OCI-M2 (cell line): ENCODE measurements around the gene ADAMTS15.

ENCODE experiments used
- DNase-seq: peaks from one replicate; lab custom pipeline; 2025; ENCODE audit not compliant: unreplicated experiment; lab: John Stamatoyannopoulos, UW

The ADAMTS15 gene

GRCh38 chr11:130416906-130417305, 31.5 kb upstream of the ADAMTS15 start:
- DNase-seq: no peak

- DNase-seq: no peak
Observed at GRCh38 chr11:130418210-130418609, 30.2 kb upstream of the ADAMTS15 start.

DNA sequence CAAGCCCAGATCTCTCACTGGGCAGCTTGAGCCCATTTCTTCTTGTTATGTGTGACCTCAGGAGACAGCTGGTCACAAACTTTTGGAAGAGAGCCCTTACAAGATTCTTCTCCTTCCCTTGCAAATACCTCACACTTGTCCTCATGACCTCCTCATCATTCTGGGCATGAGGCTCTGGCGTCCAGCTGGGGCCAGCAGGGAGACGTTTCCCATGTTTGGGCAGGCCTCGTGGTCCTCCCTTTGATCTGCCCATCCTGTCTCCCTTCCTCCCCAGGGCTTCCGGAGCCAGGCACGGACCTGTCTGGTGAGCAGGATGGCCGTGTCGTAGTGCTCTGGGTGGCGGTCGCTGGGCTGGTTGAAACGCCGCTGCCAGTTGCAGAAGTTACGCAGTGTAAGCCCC, 29.7 kb upstream of the ADAMTS15 start:
- DNase-seq: no peak

DNA sequence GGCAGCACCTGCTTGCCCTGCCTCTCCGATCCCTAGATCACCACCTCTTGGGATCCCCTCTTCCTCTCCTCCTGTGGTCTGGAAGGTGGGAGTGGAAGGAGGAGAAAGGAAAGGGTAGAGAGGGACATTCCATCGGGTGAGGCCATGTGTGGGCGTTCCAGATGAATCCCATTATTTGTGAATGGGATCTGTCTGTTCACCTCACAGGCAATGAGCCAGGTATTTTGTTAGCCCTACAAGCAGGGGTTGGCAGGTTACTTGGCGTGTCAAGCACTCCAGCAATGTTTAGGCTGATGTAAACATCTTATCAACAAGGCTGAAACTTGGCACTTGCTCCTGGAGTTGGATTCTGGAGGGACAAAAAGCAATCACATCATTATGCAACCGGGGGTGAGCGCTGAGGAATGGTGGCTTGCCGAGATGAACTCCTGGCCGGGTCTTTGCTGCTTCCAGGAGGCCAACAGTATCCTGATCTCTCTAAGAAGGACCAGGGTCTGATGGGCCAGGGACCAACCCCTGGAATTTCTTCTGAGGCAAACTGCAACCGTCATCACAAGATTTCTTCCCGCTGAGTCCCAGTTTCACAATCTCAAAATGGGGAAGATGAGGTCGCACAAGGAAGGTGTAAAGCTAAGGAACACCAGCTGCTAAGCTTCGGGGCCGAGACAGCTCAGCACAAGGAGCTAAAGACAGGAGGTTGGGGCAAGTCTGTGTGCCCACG, 27.8 kb upstream of the ADAMTS15 start:
- DNase-seq: no peak

DNA sequence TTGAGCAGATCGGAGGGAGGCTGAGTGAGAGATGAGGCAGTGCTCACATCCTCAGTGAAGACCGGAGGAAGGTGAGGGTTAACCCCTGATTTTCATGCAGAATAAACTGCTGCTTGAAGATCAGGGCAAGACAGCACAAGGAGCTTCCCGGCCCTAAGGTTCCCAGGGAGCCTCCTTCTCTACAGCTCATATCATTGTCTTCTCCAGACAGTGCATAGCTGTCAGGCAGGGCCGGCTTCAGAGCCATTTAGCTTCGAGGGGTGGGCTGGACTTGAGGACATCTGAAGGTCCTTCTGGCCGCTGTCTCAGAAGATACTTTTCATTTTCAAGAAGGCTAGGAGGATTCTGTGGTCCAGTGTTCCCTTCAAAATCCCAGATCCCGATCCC, 27.3 kb upstream of the ADAMTS15 start:
- DNase-seq: no peak

- no peak for DNase-seq
Observed at GRCh38 chr11:130421697-130422096, 26.7 kb upstream of the ADAMTS15 start.

DNA sequence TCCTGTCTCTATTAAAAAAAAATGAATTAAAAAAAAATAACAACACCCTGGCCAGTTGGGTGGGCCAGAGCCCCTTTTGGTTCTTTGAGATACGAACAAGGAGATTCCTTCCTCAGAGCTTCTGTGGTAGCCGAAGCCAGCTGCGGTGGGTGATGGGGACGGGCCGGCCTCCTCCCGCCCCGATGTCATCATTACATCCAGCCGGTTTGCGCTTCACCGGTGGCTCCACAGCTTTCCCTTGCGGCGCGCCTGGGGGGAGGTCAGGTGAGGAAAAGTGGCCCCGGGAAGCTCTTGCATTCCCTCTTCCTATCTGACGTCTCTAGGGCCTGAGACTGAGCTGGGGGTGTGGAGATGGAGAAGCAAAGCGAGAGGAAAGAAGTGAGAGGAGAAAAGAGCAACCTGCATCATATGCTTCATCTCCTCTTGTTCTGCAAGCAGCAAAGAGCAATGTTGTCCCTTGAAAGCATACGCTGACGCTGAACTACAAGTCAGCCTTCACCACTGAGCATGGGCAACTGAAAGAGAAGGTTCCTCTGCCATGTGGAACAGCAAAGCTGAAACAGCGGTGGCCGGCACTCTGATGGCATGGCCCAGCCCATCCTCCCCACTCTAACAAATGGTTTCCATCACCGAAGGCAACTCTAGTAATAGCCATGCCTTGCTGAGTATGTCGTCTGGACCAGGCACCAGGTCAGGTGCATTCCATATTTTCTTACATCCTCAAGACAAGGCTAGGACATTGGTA, 26.0 kb upstream of the ADAMTS15 start:
- DNase-seq: no peak

DNA sequence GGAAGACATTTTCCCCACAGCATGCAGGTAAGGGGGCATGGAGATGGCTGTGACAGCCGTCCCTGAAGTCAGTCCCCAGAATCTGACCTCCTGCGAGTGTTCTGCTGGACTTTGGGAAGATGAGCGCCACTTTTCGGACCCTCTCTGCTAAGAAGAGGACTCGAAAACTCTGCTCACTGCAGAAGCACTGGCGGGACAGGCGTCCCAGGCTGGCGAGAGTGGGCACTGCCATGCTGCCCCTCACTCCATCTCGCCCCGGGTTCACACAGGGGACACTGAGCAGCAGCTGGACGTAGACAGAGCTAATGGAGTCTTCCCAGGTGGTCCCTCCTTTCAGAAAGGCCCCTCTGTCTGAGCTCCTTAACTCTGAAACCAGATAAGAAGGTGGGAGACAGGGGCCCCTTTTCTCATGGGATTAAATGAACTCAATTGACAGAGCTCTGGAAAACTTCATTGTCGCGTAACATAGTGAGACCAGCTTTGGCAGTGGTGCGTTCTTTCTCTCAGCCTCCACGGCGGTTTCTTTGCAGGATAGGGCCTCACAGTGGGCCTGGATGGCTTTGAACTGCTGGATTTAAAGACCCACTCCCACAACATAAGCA, 24.8 kb upstream of the ADAMTS15 start:
- DNase-seq: no peak

- no peak for DNase-seq
Observed at GRCh38 chr11:130424613-130425140, 23.8 kb upstream of the ADAMTS15 start.

GRCh38 chr11:130425156-130425555, 23.3 kb upstream of the ADAMTS15 start:
- no peak for DNase-seq

DNA sequence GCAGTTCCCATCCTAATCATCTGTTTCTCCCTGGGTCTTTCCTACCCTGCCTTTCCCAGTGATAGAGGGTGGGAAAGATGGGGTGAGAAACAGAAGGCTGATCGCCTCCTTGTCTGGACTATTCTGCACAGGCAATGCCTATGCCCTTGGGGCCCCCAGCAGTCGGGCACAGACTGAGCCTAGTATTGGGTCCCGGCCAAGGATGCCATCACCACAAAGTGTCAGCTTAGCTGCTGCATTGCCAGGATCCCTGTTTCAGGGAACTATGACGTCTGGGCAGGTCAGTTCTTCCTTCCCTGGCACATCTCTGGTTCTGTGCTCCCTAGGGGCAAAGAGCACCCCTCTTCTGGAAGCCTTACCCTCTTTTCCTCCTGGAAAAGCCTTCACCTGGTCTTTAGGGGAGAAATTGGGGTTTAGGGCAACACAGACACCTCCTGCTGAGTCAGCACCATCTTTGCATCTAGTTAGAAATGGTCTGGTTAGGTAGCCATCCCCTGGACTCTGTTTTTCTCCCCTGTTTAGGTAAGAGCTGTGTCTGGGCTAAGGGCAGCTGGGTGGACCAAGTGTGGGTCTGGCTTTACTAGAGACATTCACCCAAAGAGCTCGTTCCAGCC, 22.1 kb upstream of the ADAMTS15 start:
- no peak for DNase-seq

DNA sequence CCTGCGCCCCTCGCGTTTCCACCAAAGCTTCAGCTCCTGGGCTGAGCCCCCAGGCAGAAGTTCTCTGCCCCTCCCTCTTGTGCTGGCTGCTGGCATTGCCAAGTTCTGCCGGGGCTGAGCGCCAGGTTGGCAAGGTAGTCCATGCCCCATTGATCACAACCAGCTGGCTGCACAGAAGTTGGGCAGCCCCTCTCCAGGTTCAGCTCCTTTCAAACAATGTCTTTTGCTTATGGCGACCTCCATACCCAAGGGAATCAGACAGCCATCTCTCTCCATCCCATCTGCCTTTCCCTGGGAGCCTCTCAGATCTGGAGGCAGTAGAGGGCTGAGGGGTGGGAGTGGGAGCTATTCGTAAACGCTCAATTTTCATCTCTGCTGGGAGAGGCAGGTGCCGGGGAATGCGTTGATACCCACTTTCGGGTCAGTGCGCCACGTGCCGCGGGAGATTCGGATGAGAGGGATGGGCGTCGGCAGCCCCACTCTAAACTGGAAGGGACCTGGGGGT, 21.6 kb upstream of the ADAMTS15 start:
- DNase-seq: no peak

- no peak for DNase-seq
Observed at GRCh38 chr11:130427581-130428315, 20.7 kb upstream of the ADAMTS15 start.

GRCh38 chr11:130428316-130429119, 19.9 kb upstream of the ADAMTS15 start, which contains the start of gene ADAMTS8:
Gene ADAMTS8, minus strand, starts transcription at chr11:130428609. Its CDS starts 323 bp downstream, at chr11:130428286.
- no peak for DNase-seq

GRCh38 chr11:130429120-130429681, 19.2 kb upstream of the ADAMTS15 start:
- DNase-seq: no peak

- DNase-seq: no peak
Observed at GRCh38 chr11:130429983-130430382, 18.5 kb upstream of the ADAMTS15 start.

DNA sequence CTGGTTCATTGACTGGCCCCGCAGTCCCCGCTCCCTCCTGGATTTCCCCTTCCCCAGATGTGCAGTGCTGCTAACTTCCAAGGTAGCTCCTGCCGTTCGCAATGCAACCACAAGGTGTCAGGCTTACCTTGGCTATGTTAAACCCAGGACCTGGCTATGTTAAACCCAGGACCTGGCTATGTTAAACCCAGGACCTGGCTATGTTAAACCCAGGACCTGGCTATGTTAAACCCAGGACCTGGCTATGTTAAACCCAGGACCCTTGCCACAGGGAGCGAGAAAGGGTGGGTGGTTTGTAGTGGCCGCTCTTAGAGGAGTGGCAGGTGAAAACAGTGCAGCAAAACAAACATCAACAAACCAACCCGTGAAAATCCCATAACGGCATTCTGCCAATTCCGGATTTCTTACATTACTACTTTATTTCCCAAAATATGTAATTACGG, 17.1 kb upstream of the ADAMTS15 start:
- DNase-seq: no peak

- no peak for DNase-seq
Observed at GRCh38 chr11:130431801-130432200, 16.6 kb upstream of the ADAMTS15 start.

GRCh38 chr11:130433357-130433756, 15.1 kb upstream of the ADAMTS15 start:
- DNase-seq: no peak
